ENCODE measurements around the gene RBMS3. TPM values are rescaled to one million over a fixed set of nuclear protein-coding genes. Genes with fewer than 3 reads are reported as not detected.

The RBMS3 gene
- total RNA-seq, 3 donors from 2014 or later = 48.4 to 117 (median 103) TPM

DNA sequence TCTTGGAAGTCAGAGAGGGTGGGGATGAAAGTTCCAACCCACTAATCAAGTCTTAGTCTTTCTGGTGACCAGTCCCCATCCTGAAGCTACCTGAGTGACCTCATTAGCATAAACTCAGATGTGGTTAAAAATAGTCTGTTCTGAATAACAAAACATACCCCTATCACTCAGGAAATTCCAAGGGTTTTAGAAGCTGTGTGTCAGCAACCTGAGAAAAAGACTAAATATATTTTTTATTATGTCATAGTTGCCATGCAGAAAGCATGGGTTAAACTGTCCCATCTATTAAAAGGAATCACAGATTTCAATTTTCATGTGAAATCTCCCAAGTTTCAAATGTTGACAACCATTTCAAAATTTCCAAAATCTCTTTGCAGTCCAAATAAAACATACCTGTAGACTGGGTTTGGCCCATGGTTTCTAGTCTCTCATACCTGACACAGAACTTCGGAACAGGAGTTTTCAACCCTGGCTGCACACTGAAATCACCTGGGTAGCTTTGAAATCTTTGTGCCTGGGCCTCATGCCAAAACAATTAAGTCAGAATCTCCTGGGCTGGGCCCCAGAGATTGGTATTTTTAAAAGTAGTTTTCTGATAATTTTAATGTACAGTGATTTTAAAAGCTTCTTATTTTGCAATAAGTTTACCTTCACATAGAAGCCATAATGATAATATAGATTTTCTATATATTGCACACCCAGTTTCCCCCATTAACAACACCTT, 476.3 kb downstream of the RBMS3 start:
- peak in 1 of 2 donors; percentile 37 for DNase-seq (ENCODE audit: low spot score in 2 of 2)
- Histone ChIP-seq H3K4me1 (peaks cover 7 to 17% of the 10 kb centered on the region in 2 donors), H3K27ac (peak overlapping the region; percentile 54 to 79)

DNA sequence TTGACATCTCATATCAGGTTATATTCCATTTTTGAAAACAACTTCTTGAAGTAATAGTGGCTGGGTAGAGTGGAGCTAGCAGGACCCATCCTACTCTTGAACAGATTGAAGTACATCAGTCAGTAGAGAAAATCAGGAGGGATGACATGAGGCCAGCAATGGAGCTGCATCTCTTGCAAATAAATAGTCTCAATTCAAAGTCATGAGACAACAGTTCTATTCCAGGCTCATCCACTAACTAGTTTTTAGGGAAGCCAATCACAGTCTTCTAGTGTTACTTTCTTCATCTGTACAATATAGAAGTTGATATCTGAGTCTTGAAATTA, 477.2 kb downstream of the RBMS3 start:
- TF ChIP-seq POLR2A (IDR thresholded peaks at IDR 0.05) = no peak
- TF ChIP-seq, protein P1, sequence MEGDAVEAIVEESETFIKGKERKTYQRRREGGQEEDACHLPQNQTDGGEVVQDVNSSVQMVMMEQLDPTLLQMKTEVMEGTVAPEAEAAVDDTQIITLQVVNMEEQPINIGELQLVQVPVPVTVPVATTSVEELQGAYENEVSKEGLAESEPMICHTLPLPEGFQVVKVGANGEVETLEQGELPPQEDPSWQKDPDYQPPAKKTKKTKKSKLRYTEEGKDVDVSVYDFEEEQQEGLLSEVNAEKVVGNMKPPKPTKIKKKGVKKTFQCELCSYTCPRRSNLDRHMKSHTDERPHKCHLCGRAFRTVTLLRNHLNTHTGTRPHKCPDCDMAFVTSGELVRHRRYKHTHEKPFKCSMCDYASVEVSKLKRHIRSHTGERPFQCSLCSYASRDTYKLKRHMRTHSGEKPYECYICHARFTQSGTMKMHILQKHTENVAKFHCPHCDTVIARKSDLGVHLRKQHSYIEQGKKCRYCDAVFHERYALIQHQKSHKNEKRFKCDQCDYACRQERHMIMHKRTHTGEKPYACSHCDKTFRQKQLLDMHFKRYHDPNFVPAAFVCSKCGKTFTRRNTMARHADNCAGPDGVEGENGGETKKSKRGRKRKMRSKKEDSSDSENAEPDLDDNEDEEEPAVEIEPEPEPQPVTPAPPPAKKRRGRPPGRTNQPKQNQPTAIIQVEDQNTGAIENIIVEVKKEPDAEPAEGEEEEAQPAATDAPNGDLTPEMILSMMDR (IDR thresholded peaks at IDR 0.05) = no peak
- no peak for TF ChIP-seq POLR2AphosphoS5 (IDR thresholded peaks at IDR 0.05)
- Histone ChIP-seq H3K27me3 (no peaks in the 10 kb centered on the region), H3K9me3 (no peaks in the 10 kb centered on the region), H3K27ac (peak overlapping the region; percentile 79 to 91), H3K36me3 (no peaks in the 10 kb centered on the region), H3K4me1 (peaks cover 7 to 17% of the 10 kb centered on the region in 2 donors), H3K4me3 (peak overlapping the region in 1 of 3 donors; percentile 12)
- intact Hi-C loops (cut with DNase I; ENCODE audit: low total_unique reads) = loop anchor here (5.0 kb wide), 1 partner anchor 476 kb away; the partner anchor contains the start of gene RBMS3
- DNase-seq (ENCODE audit: low spot score in 2 of 2) = no peak

More for the DNA sequence above, 476.3 kb downstream of the RBMS3 start:
- intact Hi-C loops (cut with DNase I; ENCODE audit: low total_unique reads) = loop anchor here (5.0 kb wide), 1 partner anchor 475 kb away; the partner anchor contains the start of gene RBMS3
- Histone ChIP-seq H3K36me3 (no peaks in the 10 kb centered on the region), H3K4me3 (no peak overlapping the region), H3K27me3 (no peaks in the 10 kb centered on the region), H3K9me3 (no peaks in the 10 kb centered on the region)
- TF ChIP-seq POLR2AphosphoS5 (IDR thresholded peaks at IDR 0.05) = no peak
- TF ChIP-seq, protein P1 (IDR thresholded peaks at IDR 0.05) = no peak
- TF ChIP-seq POLR2A (IDR thresholded peaks at IDR 0.05) = no peak

DNA sequence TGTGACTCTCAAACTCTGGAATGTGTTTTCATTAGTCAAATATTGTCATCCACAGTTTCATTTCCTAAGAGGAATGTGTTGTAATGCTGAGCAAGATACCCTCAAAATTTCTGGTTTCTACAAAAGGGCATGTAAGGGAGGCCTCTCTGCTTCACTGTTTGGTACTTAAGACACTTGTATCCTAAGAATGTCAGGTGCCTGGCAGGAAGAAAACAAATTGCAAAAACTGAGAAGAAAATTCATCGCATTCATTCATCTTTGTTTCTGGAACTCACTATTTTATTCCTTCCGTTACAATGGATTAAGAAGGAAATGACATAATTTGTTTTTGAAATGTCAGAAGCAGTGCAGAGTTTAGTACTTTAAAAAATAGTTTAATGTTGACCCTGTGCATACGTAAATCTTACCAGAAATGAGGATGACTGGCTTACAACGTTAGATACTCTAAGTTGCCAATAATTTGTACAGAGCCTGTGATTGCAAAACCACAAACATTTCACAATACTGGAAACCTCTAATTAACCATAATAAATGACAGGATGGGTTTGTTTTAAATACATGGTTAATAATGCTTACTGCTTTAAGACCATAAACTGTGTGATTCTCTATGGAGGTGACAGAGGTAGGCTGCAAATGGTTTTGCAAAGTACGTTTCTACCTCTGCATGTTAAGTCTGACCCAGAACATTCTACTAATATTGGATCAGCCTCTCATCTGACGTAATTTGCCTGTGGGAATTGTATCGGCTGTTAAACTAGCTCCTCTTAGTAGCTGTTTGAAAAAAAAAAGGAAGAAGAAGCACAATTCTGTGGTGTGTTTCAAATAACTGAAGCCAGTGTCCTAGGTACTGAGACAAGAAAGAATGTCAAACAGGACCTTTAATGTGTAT, 477.8 kb downstream of the RBMS3 start:
- H3K27me3 ChIP-seq = no peaks in the 10 kb centered on the region
- intact Hi-C loops (cut with DNase I; ENCODE audit: low total_unique reads) = loop anchor here (5.0 kb wide), 1 partner anchor 476 kb away; the partner anchor contains the start of gene RBMS3
- peak in 1 of 3 donors; percentile 83 for TF ChIP-seq POLR2AphosphoS5 (IDR thresholded peaks at IDR 0.05)
- TF ChIP-seq, protein P1 (IDR thresholded peaks at IDR 0.05) = no peak
- H3K9me3 ChIP-seq = no peaks in the 10 kb centered on the region
- H3K36me3 ChIP-seq = no peaks in the 10 kb centered on the region
- H3K4me1 ChIP-seq = peaks cover 7 to 17% of the 10 kb centered on the region in 2 donors
- no peak for DNase-seq (ENCODE audit: low spot score in 2 of 2)
- H3K27ac ChIP-seq = peak overlapping the region; percentile 79 to 91
- peak overlapping the region in 1 of 3 donors; percentile 12 for H3K4me3 ChIP-seq

DNA sequence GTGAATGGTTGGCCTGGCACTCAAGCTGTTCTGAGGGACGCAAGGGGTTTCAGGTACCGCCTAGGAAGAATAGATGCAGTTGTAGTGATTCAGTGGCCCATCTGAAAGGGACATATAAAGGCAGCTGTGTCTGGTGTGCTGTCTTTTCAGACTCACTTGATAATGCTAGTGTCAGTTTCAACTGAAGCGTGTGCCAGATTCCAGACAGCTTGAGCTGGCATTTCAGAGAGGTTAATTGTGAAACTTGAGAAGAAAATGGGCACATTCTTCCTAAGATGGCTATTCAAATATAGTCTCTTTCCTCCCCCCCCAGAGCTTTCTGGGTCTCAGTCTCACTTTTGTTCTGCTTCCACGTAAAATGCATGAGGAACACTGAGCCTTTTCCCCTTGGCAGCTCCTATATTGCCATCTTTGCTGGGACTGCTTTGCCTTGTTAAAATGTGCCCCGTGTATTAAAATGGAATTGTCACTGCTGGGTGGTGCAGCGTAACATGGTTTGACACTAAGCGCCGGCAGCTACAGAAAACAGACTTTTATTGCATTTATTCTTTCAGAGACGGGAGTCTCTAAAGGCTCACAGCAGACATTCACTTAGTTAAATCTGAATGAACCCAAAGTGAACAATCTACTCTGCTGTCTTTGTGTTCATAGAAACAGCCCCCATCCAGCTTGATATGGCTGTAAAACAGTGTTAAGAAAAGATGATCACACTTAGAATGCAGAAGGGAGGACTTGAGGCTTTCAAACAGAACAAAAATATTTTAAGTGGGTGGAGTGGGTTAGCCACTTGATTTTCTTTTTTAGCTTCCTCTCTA, 478.7 kb downstream of the RBMS3 start:
- no peak for DNase-seq (ENCODE audit: low spot score in 2 of 2)
- Histone ChIP-seq H3K4me3 (peak overlapping the region in 1 of 3 donors; percentile 12), H3K4me1 (peaks cover 7 to 17% of the 10 kb centered on the region in 2 donors), H3K9me3 (no peaks in the 10 kb centered on the region), H3K27ac (peak overlapping the region; percentile 79 to 91), H3K27me3 (no peaks in the 10 kb centered on the region), H3K36me3 (no peaks in the 10 kb centered on the region)
- intact Hi-C loops (cut with DNase I; ENCODE audit: low total_unique reads) = loop anchor here (5.0 kb wide), 1 partner anchor 477 kb away; the partner anchor contains the start of gene RBMS3
- TF ChIP-seq POLR2A (IDR thresholded peaks at IDR 0.05) (no peak), POLR2AphosphoS5 (IDR thresholded peaks at IDR 0.05) (no peak)
- TF ChIP-seq, protein P1 (IDR thresholded peaks at IDR 0.05) = no peak
